NCI-H1092 treated with DMSO at 0.1 percent for 48 hours (cell line): ENCODE data around the gene NOL4L.
A peak's percentile ranks its signal among the peaks of the same experiment; 100 is the strongest.

Experiments used
- DNase-seq: peaks from one replicate; lab custom pipeline; 2025; lab: John Stamatoyannopoulos, UW

Gene NOL4L

DNA sequence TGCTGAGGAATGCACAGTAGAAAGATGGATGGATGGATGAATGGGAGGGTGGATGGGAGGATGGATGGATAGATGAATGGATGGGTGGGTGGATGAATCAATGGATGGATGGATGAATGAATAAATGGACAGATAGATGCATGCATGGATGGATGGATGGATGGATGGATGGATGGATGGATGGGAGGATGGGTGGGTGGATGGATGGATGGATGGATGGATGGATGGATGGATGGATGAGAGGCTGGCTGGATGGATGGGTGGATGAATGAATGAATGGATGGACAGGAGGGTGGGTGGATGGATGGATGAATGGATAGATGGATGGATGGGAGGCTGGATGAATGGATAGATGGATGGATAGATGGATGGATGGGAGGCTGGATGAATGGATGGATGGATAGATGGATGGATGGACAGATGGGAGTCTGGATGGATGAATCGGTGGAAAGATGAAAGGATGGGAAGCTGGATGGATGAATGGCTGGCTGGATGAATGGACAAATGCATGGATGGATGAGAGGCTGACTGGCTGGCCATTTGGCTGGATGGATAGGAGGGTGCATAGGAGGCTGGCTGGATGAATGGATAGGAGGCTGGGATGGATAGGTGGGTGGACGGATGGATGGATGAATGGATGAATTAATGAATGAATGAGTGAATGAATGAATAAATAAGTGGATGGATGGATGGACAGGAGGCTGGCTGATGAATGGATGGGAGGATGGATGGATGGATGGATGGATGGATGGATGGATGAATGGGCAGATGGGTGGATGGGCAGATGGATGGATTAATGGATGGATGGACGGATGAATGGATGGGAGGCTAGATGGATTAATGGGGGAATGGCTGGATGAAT lies 28.3 kb upstream of the NOL4L start:
- DNase-seq, result no peak

DNA sequence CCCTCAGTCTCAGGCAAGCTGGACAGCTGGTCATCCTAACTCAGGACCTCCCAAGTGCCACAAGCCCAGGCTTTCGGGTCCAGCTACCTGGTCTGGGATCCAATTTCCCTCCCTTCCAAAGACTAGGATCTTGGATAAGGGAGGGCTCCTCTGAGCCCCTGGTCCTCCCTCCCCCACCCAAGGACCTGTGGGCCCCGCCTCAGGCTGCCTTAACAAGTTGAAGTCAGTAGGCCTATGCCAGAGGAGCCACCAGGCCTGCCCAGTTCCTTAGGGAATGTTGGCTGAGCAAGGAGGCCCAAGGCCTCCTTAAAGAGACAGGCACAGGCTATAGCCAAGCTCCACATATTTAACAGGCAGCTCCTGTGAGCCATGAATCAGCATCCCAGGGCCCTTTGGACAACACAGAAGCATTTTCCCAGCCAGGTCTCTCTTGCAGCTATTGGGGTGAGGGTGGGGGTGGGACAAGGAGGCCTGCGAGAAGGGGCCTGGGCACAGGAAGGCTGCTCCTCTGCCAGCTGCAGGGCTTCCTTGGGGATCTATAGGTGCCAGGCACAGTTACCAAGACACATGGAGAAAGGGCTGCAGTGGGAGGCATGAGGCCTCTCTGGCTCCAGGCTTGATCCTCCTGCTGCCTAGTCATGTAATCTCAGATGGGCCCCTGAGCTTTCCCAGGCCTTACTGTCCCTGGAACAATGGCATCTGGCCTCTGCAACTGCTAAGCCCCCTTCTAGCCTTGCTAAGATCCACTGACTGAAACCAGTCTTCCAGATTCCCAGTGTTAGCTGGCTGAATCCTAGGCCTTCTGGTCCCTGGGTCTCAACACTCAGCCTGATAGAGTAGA lies 27.4 kb upstream of the NOL4L start:
- DNase-seq, result no peak

DNA sequence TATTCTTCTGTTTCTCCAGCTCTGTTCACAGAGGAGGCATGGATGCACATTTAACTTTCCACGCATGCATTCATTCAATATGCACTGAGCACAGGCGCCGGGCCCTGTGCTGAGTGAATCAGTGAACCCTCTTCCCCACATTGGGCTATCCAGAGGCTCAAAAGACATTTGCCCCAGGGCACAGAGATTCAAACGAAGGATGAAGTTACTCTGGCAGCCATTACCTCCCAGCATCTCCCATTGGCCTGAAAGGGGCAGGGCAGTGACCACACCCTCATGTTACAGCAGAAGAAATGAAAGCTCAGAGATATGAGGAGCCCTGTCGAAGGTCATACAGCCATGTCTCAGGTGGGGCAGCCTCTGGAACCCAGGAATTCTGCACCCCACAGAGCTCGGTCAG lies 26.7 kb upstream of the NOL4L start:
- no peak for DNase-seq

DNA sequence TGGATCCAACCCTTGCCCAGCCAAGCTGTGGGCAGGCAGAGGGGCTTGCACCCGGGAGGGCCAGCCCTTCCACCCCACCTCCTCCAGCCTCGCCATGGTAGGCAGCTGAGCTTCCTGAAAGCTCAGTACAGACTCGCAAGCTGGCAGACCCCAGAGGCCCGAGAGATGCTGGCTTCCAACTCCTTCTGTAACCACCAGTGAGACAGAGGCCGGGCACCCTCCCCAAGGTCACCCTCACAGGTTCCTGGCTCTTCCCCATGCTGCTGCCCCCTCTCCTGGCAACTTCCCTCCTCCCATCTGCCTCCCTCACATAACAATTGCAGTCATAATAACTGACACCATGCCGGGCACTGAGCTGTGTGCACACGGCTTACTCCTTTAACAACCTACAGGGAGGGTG lies 26.2 kb upstream of the NOL4L start:
- peak; percentile 58 for DNase-seq

DNA sequence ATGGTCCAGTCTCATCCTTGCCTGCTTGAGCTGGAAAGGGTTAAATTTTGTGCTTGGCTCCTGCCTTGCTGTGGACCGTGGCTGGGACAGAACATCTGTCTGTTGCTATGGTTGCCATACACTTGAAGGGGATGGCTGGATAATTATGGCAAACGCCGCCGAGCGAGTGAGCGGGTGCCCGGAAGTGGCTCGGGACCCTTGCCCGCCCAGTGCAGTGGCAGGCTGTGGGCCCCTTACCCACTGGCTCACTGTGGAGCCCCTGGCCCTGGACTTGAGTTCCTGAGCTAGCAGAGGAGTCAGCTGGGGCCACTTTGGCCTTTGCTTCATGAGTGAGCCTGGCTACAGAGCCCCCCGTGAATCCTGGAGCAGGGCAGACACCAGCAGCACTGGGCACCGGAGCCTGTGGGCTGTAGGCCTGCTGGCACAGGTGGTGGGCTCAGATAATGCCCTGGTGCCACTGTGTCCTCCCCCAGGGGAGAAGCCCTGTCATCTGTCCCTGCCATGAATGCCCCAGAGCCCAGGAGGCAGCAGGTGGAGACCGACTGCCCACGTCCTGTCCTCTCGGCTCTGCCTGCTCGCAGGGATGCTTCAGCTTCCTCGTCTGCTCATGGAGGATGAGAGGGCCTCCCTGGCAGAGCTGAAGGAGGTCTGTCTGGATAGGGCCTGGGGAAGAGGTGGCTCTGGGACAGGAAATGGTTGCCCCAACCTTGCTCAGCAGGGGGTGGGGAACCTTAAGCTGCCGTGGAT lies 25.5 kb upstream of the NOL4L start:
- peak; percentile 64 for DNase-seq

DNA sequence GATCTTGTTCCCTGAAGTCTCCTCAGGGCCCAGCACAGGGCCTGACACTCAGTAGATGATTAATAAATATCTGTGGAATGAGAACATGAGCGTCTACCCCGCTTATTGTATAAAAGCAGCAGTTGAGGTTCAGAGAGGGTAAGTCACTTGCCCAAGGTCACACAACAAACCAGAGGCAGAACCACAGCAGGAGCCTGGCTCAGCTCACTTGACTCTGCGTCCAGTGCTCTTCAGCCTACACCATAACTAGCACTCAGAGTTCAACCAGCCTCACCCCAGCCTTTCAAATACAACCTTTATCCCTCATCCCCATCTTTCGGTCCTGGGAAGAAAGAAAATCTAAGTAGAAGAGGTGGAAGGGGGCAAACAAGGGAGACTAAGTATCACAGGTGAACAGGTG lies 24.9 kb upstream of the NOL4L start:
- DNase-seq, result no peak

DNA sequence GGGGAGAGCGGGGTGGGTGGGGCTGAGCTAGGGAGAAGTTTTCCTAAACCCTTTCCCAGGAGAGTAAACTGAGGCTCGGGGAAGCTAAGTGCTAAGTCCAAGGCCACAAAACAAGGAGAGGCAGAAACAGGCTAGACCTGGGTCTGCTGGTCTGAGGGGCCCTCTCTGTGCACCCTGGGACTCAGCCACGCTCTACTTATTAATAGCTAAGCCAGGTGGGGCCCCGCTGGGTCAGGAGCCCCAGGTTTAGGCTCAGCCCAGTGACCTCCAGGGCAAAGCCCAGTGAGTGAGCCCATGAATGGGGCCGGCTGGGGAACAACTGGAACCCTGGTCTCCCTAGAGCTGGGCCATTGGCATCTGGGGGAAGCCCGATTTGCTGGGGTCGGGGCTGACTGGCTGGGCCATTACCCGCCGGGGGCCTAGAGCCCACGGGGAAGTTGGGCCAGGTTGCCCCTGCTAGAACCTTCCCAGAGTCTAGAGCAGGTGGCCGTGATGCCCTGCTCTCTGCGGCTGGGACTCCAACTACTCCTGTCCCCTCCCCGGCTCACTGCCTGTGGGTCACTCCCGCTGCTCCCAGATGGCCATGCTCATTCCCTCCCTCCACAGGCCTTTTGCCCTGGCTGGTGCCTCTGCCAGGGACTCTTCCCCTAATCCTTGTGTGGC lies 24.1 kb upstream of the NOL4L start:
- no peak for DNase-seq

DNA sequence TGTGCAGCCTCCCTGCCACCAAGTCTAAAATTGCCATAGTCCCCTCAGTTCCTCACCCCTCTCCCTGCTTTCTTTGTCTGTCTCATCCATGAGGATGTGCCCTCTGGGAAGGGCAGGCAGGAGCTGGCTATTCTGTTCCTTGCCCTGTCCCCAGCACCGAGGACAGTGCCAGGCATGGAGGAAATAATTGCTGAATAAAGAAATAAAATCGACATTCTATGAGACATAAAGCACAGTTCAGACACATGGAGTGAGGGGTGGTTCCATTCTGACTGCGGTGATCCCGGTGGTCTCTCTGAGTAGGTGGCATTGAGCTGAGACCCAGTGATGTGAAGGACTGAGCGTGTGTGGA lies 23.5 kb upstream of the NOL4L start:
- DNase-seq, result no peak

DNA sequence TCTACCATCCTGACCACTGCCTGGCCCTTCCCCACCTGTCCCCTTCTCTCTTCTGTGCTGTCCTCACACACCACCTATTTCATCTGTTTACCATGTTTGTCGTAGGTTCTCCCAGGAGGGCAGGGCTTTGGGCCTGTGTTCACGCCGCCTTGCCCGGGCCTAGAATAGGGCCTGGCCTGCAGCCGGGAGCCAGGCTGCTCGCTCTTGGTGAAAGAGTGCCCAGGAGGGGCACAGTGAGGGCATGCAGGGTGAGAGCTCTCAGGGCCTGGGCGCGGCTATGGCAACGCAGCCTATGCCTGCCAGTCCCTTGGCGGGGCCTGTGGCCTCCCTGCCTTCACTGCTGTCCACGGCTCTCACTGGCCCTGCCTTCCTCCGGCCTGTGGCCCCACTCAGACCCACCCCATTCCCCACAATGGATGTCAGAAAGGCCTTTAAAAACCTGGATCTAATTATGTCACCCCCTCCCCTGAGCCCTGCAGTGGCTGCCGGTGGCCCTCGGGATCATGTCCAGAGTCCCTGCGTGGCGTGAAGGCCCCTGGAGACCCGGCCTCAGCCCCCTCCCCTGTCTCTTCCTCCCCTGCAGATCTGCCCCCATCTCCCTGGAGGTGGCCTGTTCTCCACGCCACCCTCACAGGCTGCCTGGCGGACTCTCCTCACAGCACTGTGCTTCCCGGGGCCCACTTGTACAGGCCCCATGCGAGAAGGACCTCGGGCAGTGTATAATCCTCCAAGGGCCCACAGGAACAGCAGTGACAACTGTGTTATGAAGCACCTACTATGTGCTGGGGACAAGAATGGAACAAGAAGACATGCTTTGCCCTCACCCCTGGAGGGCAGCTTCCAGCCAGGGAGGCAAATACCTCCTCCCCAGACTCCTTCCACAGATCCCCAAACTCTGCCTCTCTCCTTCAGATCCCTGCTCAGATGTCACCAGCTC lies 22.9 kb upstream of the NOL4L start:
- DNase-seq, result no peak

DNA sequence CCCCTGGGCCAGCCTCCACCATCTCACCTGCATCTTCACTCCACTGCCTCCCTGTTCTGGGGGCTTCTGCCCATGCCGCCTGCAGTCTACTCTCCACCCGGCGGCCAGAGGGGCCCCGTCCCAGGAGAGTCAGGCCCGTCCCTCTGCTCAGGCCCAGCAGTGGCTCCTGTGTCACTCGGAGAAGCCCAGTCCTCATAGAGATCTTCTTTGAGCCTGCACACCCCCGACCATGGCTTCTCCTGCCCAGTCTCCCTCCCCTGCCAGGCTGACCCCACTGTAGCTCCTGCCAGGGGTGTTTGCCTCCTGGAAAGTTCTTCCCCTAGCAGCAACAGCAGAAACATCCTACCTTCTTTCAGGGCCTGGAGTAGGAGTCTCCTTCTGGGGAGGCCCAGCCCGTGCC lies 22.2 kb upstream of the NOL4L start:
- no peak for DNase-seq

DNA sequence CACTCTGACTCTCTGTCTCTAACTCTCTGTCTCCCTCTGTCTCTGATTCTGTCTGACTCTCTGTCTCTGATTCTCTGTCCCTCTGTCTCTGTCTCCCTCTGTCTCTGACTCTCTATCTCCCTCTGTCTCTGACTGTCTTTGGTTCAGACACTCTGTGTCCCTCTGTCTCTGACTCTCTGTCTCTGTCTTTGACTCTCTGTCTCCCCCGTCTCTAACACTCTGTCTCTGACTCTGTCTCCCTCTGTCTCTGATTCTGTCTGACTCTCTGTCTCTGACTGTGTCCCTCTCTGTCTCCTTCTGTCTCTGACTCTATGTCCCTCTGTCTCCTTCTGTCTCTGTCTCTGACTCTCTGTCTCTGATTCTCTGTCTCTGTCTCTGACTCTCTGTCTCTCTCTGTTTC lies 21.7 kb upstream of the NOL4L start:
- DNase-seq, result no peak

DNA sequence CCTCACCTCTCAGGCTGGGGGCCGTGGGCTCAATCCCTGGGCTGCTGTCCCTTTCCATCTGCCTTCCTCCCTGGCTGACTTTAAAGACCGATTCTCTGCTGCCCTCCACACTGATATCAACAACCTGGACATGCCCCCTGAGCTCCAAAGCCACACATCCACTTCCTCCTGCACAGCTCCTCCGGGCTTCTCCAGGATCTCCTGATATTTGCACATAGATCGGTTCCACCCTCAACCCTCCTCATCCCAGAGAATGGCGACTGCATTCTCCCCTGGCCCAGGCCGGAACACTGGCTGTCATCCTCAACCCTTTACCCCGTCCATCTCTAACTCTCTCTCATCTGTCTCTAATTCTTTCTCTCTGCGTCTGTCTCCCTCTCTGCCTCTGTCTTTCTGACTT lies 21.0 kb upstream of the NOL4L start:
- DNase-seq, result no peak

DNA sequence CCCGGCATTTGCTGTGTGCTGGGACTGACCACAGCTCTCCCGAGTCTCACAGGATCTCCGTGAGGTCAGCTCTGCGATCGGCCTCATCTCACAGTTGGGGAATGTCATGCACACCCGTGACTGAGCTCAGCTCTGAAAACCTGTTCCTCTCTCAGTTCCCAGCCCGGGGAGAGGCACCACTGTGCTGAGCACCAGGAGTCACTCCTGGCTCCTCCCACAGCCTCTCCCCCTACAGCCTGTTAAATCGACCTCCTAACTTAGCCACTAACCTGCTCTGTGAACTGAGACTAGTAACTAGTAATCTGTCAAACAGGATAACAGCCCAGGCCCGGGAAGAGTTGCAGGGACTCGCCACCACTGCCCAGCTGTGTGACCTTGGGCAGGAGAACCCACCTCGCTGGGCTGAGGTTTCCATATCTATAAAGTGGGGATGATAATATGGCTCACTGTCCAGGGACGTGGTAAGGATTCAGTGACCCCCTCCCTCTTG lies 20.1 kb upstream of the NOL4L start:
- no peak for DNase-seq

DNA sequence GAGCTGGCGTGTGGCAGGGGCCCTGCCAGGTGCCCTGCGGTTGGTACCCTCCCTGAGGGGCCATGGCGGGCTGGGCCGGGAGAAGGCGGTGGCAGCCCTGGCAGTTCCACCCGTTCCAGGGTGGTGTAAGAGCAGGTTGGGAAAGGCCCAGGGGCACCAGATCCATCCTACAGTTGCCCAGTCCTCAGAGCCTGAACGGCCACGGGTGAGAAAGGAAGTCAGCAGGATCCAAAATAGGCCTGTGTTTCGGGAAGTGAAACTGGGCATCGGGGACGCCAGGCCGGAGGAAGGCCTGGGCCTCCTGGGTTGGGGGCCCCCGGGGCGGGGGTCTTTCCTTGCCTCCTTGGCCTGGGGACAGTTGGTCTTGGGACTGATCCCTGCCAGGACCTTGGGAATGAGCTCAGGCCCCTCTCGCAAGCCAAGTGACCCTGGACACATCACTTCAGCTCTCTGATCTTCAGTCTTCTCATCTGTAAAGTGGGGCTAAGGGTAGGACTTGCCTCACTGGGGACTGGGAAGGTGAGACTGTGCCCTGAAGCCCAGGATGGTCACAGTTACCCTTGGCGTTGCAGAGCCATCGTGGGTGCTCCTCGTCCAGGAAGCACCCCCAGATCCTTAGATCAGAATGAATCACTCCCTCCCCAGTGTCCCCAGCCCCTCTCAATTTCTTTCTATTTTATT lies 18.1 kb upstream of the NOL4L start:
- DNase-seq, result no peak

DNA sequence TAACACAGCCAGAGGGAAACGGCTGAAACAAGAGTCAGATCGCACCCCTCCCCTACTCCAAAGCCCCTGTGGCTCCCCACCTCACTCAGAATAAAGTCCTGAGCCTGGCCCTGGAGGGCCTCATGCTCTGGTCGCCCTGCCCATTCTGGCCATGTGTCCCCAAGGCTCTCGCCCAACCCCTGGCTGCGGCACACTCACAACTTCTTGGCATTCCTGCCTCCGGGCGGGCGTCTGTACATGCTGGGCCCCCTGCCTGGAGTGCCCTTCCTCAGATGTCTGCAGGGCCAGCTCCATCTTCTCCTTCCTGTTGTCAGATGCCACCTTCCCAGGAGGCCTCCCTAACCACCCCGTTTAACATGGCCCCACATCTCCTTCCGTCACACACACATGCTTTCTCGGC lies 17.1 kb upstream of the NOL4L start:
- DNase-seq, result no peak

DNA sequence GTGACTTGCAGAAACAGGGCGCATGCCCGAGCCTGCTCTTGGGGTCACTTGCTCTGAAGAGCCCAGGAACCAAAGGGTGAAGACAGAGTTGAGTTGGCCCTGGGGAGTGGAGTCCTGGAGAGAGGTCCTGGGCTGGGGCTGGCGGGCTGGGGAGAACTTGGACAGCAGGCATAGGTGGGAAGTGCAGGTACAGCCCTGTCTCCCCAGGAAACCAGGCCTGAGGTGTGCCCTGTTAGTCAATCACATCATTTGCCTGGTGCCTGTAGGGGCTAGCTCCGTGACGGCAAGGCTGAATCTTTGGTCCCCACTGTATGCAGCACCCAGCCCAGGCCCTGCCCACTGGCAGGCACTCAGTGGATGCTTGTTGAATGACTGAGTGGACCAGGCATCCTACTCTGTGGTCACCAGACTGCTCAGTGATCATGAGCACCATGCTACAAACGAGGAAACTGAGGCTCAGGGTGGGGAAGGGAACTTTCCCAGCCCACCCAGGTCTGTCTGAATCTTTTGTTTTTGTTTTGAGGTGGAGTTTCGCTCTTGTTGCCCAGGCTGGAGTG lies 15.6 kb upstream of the NOL4L start:
- DNase-seq, result no peak

DNA sequence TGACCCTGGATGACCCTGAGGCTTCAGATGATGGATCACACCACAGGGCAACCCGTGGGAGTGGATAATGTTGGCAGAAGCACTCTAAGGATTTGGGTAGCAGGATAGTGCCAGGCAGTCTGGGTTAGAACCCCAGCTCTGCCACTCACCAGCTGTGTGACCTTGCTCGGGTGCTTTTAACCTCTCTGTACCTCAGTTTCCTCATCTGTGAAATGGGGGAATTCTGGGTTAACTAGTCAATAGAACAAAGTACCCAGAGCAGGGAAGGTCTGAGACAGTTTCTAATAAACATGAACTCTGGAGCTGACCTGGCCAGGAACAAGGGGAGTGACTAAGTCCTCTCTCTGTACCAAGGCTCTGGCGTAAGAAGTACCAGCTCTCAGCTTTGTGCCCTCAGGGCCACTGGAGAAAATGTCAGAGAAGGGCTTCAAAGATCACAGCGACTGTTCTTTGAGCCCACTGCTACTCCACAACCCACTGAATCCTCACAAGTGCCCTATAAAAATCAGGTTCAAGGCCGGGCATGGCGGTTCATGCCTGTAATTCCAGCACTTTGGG lies 14.7 kb upstream of the NOL4L start:
- DNase-seq, result no peak

DNA sequence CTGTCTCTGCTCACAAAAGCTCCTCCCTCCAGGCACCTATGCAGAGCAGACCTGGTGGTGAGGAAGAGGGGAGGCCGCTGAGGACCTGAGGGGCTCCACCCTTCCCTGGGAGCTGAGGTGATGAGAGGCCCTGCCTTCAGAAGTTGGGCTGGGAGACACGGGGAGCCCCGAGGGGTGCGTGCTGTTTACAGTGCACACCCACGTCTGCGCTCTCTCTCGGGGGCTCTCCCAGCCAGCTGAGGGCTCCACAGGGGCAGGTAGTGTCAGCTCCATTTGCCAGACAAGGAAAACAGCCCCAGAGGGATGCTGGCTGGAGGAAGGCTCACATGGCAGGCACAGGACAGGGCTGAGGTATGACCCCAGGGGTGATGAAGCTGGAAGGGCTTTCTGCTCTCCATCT lies 13.5 kb upstream of the NOL4L start:
- no peak for DNase-seq

DNA sequence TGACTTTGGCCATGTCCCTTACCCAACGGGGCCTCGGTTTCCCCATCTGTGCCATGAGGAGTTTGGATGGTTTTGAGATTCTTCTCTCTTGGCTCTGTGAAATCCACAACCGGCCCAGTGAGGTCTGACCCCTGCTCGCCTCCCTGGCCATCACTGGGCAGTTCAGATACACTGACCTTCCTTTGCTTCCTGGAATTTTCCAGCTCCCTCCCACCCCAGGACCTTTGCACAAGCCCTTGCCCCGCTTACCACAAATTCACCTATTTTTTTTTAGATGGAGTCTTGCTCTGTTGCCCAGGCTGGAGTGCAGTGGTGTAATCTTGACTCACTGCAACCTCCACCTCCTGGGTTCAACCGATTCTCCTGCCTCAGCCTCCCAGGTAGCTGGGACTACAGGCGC lies 12.6 kb upstream of the NOL4L start:
- no peak for DNase-seq
